Neural progenitor cell (in vitro differentiated cells): ENCODE results near the gene SMG6.

Source experiments
- CTCF ChIP-seq: fragments of 200-600 bp; sonication (generic); IDR thresholded peaks from 2 replicates; pipeline ENCODE4 v1.5.1; 2017; ENCODE audit warnings: antibody characterized with exemption, mild to moderate bottlenecking
- EZH2 ChIP-seq: fragments of 200-600 bp; sonication (generic); IDR thresholded peaks from 2 replicates; pipeline ENCODE4 v1.6.1; 2017; ENCODE audit warnings: antibody characterized with exemption, mild to moderate bottlenecking, moderate library complexity
- EZH2phosphoT487 ChIP-seq: fragments of 200-600 bp; sonication (generic); IDR thresholded peaks from 2 replicates; pipeline ENCODE4 v1.6.1; 2017; ENCODE audit warnings: antibody characterized with exemption

- TF ChIP-seq CTCF = no peak
- no peak for TF ChIP-seq EZH2
- no peak for TF ChIP-seq EZH2phosphoT487
These were observed 286.2 kb downstream of the SMG6 start for GRCh38 chr17:2017274-2017941.
